Epithelial cell of proximal tubule (primary cell): Measurements from ENCODE around the gene KCNB1. TPM values are rescaled to one million over a fixed set of nuclear protein-coding genes. Genes with fewer than 3 reads are reported as not detected.

Source experiments
- DNase-seq: peaks from one replicate; pipeline ENCODE4 v3.0.0-alpha.2; 2011; ENCODE audit warnings: low read depth
- H3K4me3 ChIP-seq: 2 replicates; pipeline ENCODE4 v1.5.1; 2011; ENCODE audit warnings: low read depth, mild to moderate bottlenecking, low read length
- total RNA-seq: library from RNA; depleted of rRNA; stranded (reverse); fragments of >200 nt; gene quantifications from 2 replicates; pipeline ENCODE4 v1.2.3, GENCODE V29; 2015
- TF ChIP-seq, protein P1 (sequence below): conservative IDR thresholded peaks from 2 replicates; pipeline ENCODE4 v1.5.1; 2012; ENCODE audit warnings: low read depth, mild to moderate bottlenecking, low read length

KCNB1 gene
- total RNA-seq, 1 donor from 2014 or later = not detected

- no peak for DNase-seq
- H3K4me3 ChIP-seq = no peak overlapping the region
- TF ChIP-seq, protein P1, sequence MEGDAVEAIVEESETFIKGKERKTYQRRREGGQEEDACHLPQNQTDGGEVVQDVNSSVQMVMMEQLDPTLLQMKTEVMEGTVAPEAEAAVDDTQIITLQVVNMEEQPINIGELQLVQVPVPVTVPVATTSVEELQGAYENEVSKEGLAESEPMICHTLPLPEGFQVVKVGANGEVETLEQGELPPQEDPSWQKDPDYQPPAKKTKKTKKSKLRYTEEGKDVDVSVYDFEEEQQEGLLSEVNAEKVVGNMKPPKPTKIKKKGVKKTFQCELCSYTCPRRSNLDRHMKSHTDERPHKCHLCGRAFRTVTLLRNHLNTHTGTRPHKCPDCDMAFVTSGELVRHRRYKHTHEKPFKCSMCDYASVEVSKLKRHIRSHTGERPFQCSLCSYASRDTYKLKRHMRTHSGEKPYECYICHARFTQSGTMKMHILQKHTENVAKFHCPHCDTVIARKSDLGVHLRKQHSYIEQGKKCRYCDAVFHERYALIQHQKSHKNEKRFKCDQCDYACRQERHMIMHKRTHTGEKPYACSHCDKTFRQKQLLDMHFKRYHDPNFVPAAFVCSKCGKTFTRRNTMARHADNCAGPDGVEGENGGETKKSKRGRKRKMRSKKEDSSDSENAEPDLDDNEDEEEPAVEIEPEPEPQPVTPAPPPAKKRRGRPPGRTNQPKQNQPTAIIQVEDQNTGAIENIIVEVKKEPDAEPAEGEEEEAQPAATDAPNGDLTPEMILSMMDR = no peak
Observed at GRCh38 chr20:49391404-49392245, 90.8 kb downstream of the KCNB1 start.

DNA sequence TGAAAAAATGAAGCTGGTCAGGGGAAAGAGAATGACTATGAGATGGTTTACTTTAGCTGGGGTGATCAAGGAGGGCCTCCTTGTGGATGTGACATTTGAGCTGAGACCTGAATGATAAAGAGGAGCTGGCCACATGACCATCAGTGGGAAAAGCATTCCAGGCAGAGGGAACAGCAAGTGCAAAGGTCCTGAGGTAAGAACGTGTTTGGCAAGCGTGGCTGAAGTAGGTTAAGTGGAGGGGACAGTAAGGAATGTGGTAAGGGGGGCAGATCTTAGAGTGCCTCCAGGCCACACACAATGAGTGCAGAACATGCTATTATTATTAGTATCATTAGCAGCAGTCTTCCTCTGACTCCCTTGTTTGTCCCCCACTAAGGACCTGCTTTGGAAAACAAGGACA, 92.6 kb downstream of the KCNB1 start:
- no peak for DNase-seq
- no peak overlapping the region for H3K4me3 ChIP-seq
- TF ChIP-seq, protein P1 = no peak

GRCh38 chr20:49388744-49389143, 93.7 kb downstream of the KCNB1 start:
- DNase-seq = no peak

GRCh38 chr20:49387581-49387939, 94.9 kb downstream of the KCNB1 start:
- TF ChIP-seq, protein P1 = no peak
- no peak for DNase-seq

More at GRCh38 chr20:49388744-49389143, 93.7 kb downstream of the KCNB1 start:
- TF ChIP-seq, protein P1 = no peak
- no peak overlapping the region for H3K4me3 ChIP-seq

DNA sequence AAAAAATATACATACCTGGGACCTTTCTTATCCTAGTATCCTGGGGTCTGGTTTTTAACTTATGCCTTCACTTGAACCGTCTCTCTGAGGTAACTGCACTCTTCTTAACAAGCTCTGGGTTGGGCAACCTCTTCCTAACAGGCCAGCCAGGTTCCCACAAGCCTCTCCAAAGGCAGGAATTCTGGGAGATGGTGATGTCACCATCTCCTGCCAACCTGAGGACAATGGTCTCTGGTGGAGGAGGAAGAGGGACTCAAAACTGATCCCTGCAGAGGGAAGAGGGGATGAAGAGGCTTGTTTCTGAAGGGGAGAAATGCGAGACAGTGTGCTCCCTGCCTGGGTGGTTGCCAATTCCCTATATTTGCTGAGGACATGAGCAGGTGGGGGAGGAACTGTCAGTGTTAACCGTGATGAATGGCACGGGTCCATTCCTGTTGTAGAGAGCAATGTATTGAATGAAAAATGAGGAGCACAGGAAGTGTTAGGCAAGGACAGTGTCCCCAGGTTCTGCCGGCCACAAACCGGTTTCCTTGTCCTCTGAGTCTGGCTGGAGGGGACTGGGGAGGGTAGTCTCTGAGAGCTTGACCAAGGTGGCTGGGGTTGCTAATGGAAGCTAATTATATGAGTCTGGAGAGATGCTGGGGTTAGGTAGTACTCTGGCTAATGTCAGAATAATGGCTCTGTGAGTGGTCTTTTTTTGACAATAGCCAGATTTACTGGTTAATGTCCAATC, 95.5 kb downstream of the KCNB1 start:
- no peak overlapping the region for H3K4me3 ChIP-seq
- DNase-seq = no peak
- TF ChIP-seq, protein P1 = no peak

More at GRCh38 chr20:49387581-49387939, 94.9 kb downstream of the KCNB1 start:
- no peak overlapping the region for H3K4me3 ChIP-seq

- no peak overlapping the region for H3K4me3 ChIP-seq
- TF ChIP-seq, protein P1 = no peak
- no peak for DNase-seq
Observed at GRCh38 chr20:49385465-49385864, 97.0 kb downstream of the KCNB1 start.
